Osteocyte (in vitro differentiated cells): Measurements from ENCODE around the gene ADAMTS18. TPM values are rescaled to one million over a fixed set of nuclear protein-coding genes. Genes with fewer than 3 reads are reported as not detected.

ENCODE experiments used
- DNase-seq: peaks from one replicate; pipeline ENCODE4 v3.0.0; 2021; ENCODE audit warnings: mixed read lengths; ENCODE audit not compliant: unreplicated experiment; ENCODE audit errors: extremely low spot score
- H3K27ac Mint-ChIP-seq: one replicate; pipeline ENCODE4 v1.8.0; 2021; ENCODE audit warnings: mild to moderate bottlenecking, mixed read lengths; ENCODE audit not compliant: unreplicated experiment
- H3K27me3 Mint-ChIP-seq: one replicate; pipeline ENCODE4 v1.8.0; 2021; ENCODE audit warnings: mixed read lengths; ENCODE audit not compliant: unreplicated experiment
- H3K36me3 Mint-ChIP-seq: one replicate; pipeline ENCODE4 v1.8.0; 2021; ENCODE audit warnings: mixed read lengths; ENCODE audit not compliant: unreplicated experiment
- H3K4me1 Mint-ChIP-seq: one replicate; pipeline ENCODE4 v1.8.0; 2021; ENCODE audit warnings: mixed read lengths; ENCODE audit not compliant: unreplicated experiment
- H3K4me3 Mint-ChIP-seq: one replicate; pipeline ENCODE4 v1.8.0; 2021; ENCODE audit warnings: mild to moderate bottlenecking, moderate library complexity, mixed read lengths; ENCODE audit not compliant: unreplicated experiment
- H3K9me3 Mint-ChIP-seq: one replicate; pipeline ENCODE4 v1.8.0; 2021; ENCODE audit warnings: mixed read lengths; ENCODE audit not compliant: unreplicated experiment
- CTCF ChIP-seq: fragments of 200-600 bp; sonication (generic); IDR thresholded peaks from 2 replicates; pipeline ENCODE4 v1.5.0; 2021; ENCODE audit warnings: antibody characterized with exemption, mild to moderate bottlenecking, moderate library complexity
- total RNA-seq: library from RNA; stranded (reverse); gene quantifications from 2 replicates; pipeline ENCODE4 v1.2.1, GENCODE V29; 2021

Gene ADAMTS18
- total RNA-seq, 1 donor from 2014 or later = not detected

- no peaks in the 10 kb centered on the region for H3K36me3 Mint-ChIP-seq
Measured at GRCh38 chr16:77459534-77460254, 24.9 kb upstream of the ADAMTS18 start.

GRCh38 chr16:77457046-77457445 is 22.2 kb upstream of the ADAMTS18 start:
- no peak for TF ChIP-seq CTCF
- Mint-ChIP-seq H3K36me3 (no peaks in the 10 kb centered on the region), H3K27me3 (peaks cover 3% of the 10 kb centered on the region), H3K4me1 (no peaks in the 10 kb centered on the region), H3K9me3 (peaks cover 3% of the 10 kb centered on the region), H3K27ac (no peak overlapping the region), H3K4me3 (no peak overlapping the region)
- DNase-seq = no peak

More at GRCh38 chr16:77459534-77460254, 24.9 kb upstream of the ADAMTS18 start:
- no peaks in the 10 kb centered on the region for H3K9me3 Mint-ChIP-seq
- H3K27me3 Mint-ChIP-seq = peaks cover 3% of the 10 kb centered on the region
- H3K4me1 Mint-ChIP-seq = no peaks in the 10 kb centered on the region
- DNase-seq = no peak
- TF ChIP-seq CTCF = no peak
- no peak overlapping the region for H3K27ac Mint-ChIP-seq
- no peak overlapping the region for H3K4me3 Mint-ChIP-seq

GRCh38 chr16:77452243-77452642 is 17.4 kb upstream of the ADAMTS18 start:
- Mint-ChIP-seq H3K4me1 (no peaks in the 10 kb centered on the region), H3K36me3 (no peaks in the 10 kb centered on the region), H3K4me3 (no peak overlapping the region), H3K27ac (no peak overlapping the region), H3K9me3 (peaks cover 3% of the 10 kb centered on the region), H3K27me3 (peaks cover 3% of the 10 kb centered on the region)
- no peak for DNase-seq
- TF ChIP-seq CTCF = no peak

- no peaks in the 10 kb centered on the region for H3K36me3 Mint-ChIP-seq
- H3K4me3 Mint-ChIP-seq = no peak overlapping the region
- no peak for TF ChIP-seq CTCF
- DNase-seq = no peak
- no peaks in the 10 kb centered on the region for H3K27me3 Mint-ChIP-seq
- H3K27ac Mint-ChIP-seq = no peak overlapping the region
- peaks cover 3% of the 10 kb centered on the region for H3K9me3 Mint-ChIP-seq
- no peaks in the 10 kb centered on the region for H3K4me1 Mint-ChIP-seq
Measured at GRCh38 chr16:77450790-77451487, 16.1 kb upstream of the ADAMTS18 start.

- no peak for DNase-seq
Measured at GRCh38 chr16:77449208-77449607, 14.4 kb upstream of the ADAMTS18 start.

More at GRCh38 chr16:77449208-77449607, 14.4 kb upstream of the ADAMTS18 start:
- H3K4me3 Mint-ChIP-seq = no peak overlapping the region
- H3K36me3 Mint-ChIP-seq = no peaks in the 10 kb centered on the region
- no peaks in the 10 kb centered on the region for H3K4me1 Mint-ChIP-seq
- peaks cover 3% of the 10 kb centered on the region for H3K9me3 Mint-ChIP-seq
- no peak for TF ChIP-seq CTCF
- H3K27me3 Mint-ChIP-seq = no peaks in the 10 kb centered on the region
- H3K27ac Mint-ChIP-seq = no peak overlapping the region
